Measurements from ENCODE around the gene GCH1.

DNA sequence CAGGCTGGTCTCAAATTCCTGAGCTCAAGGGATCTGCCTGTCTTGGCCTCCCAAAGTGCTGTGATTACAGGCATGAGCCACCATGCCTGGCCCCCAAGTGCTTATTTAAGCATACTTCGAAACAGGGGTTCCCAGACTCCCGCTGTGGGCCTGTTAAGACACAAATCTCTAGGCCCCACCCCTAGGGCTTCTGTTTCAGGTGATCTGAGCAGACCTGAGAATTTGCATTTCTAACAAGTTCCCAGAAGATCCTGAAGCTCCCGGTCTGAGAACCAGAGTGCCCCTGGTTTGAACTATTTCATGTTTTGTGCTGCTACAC, 25.0 kb downstream of the GCH1 start:
- no peak for TF ChIP-seq GATA3 (IDR thresholded peaks at IDR 0.05; ENCODE audit: low read depth, low read length)
- no peak for TF ChIP-seq GATA2 (IDR thresholded peaks at IDR 0.05; ENCODE audit: low read depth, low read length)
